Ishikawa (cell line): ENCODE measurements around the gene AGAP1.

Source experiments
- CEBPB ChIP-seq: IDR thresholded peaks from 2 replicates; pipeline ENCODE4 v1.6.1; 2012
- CREB1 ChIP-seq: IDR thresholded peaks from 2 replicates; pipeline ENCODE4 v1.6.1; 2012; ENCODE audit warnings: low read depth
- EGR1 ChIP-seq: IDR thresholded peaks from 2 replicates; pipeline ENCODE4 v1.6.1; 2012
- EP300 ChIP-seq: IDR thresholded peaks from 2 replicates; pipeline ENCODE4 v1.6.1; 2012; ENCODE audit warnings: borderline replicate concordance
- FOXM1 ChIP-seq: IDR thresholded peaks from 2 replicates; pipeline ENCODE4 v1.6.1; 2012; ENCODE audit warnings: low read depth, borderline replicate concordance
- MAX ChIP-seq: IDR thresholded peaks from 2 replicates; pipeline ENCODE4 v1.6.1; 2012
- NFIC ChIP-seq: IDR thresholded peaks from 2 replicates; pipeline ENCODE4 v1.6.1; 2012
- RAD21 ChIP-seq: IDR thresholded peaks from 2 replicates; pipeline ENCODE4 v1.6.1; 2012; ENCODE audit warnings: low read depth
- REST ChIP-seq: IDR thresholded peaks from 2 replicates; pipeline ENCODE4 v1.6.1; 2012; ENCODE audit warnings: low read depth, mild to moderate bottlenecking
- TAF1 ChIP-seq: IDR thresholded peaks from 2 replicates; pipeline ENCODE4 v1.6.1; 2012; ENCODE audit warnings: low read depth, mild to moderate bottlenecking
- TCF12 ChIP-seq: IDR thresholded peaks from 2 replicates; pipeline ENCODE4 v1.6.1; 2012; ENCODE audit warnings: low read depth
- TEAD4 ChIP-seq: IDR thresholded peaks from 2 replicates; pipeline ENCODE4 v1.6.1; 2012
- USF1 ChIP-seq: IDR thresholded peaks from 2 replicates; pipeline ENCODE4 v1.6.1; 2012
- YY1 ChIP-seq: IDR thresholded peaks from 2 replicates; pipeline ENCODE4 v1.6.1; 2012; ENCODE audit warnings: low read depth
- ZBTB7A ChIP-seq: IDR thresholded peaks from 2 replicates; pipeline ENCODE4 v1.6.1; 2012; ENCODE audit warnings: low read depth

The AGAP1 gene

GRCh38 chr2:236177967-236178889 is 684.4 kb downstream of the AGAP1 start:
- peak; percentile 68 for TF ChIP-seq ZBTB7A
- TF ChIP-seq TCF12 = peak; percentile 47; the same call in 1 of the 2 replicates
- TF ChIP-seq EP300 = no peak
- no peak for TF ChIP-seq EGR1
- TF ChIP-seq FOXM1 = peak; percentile 13; the same call in 1 of the 2 replicates
- peak; percentile 59 for TF ChIP-seq RAD21
- 0 out of 2 replicates have a peak, but pooled peaks have one; percentile 17 for TF ChIP-seq REST
- no peak for TF ChIP-seq CEBPB
- no peak for TF ChIP-seq USF1
- TF ChIP-seq NFIC = peak; percentile 66
- no peak for TF ChIP-seq CREB1
- no peak; the same call in 1 of the 2 replicates for TF ChIP-seq YY1
- TF ChIP-seq TAF1 = 0 out of 2 replicates have a peak, but pooled peaks have one; percentile 26
- no peak for TF ChIP-seq TEAD4
- peak; percentile 73 for TF ChIP-seq MAX

GRCh38 chr2:236178890-236179235 is 685.0 kb downstream of the AGAP1 start:
- TF ChIP-seq MAX = no peak
- TF ChIP-seq EGR1 = 0 out of 2 replicates have a peak, but pooled peaks have one; percentile 6

GRCh38 chr2:236179236-236180075 is 685.6 kb downstream of the AGAP1 start:
- TF ChIP-seq ZBTB7A (peak; percentile 95), TCF12 (no peak; the same call in 1 of the 2 replicates)

GRCh38 chr2:236180076-236180816 is 686.4 kb downstream of the AGAP1 start:
- no peak for TF ChIP-seq NFIC
- TF ChIP-seq CEBPB = no peak
- peak; percentile 38; the same call in 1 of the 2 replicates for TF ChIP-seq EP300
- TF ChIP-seq MAX = peak; percentile 22
- 0 out of 2 replicates have a peak, but pooled peaks have one; percentile 23 for TF ChIP-seq FOXM1
- TF ChIP-seq YY1 = no peak
- TF ChIP-seq TEAD4 = peak; percentile 82
- TF ChIP-seq TAF1 = no peak

GRCh38 chr2:236180831-236181453 is 687.1 kb downstream of the AGAP1 start:
- TF ChIP-seq RAD21 (peak; percentile 87), EGR1 (no peak), FOXM1 (0 out of 2 replicates have a peak, but pooled peaks have one; percentile 20)
